Measurements from ENCODE around the gene WDR7. TPM values are rescaled to one million over a fixed set of nuclear protein-coding genes. Genes with fewer than 3 reads are reported as not detected.

Gene WDR7
- total and polyA plus RNA-seq, 9 of the 15 experiments (the other 6 are each of a cell fraction or from before 2014, with no cell fraction given) = 1.4 to 9.4 (median 5.3) TPM

DNA sequence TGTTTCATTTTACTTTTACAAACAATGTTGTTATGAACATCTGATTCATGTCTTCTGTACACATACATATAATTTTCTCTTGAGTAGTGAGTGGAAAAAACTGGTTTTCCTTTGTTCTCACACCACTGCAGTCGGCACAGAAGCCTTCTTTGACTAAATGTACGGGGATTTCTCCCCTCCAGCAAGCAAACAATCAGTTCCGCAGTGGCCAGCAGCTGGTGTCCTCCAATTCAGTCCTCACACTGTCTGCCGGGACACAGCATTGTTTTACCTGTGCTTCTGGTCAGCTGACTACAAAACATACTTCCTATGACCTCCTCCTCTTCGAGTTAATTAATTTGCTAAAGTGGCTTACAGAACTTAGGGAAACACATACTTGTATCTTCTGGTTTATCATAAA is 202.8 kb downstream of the WDR7 start:
- Histone ChIP-seq H3K9ac (ENCODE audit: insufficient read depth in 1 of 2, low read depth in 2 of 2, low read length in 2 of 2) (no peak overlapping the region), H3K27me3 (ENCODE audit: control insufficient read depth in 2 of 2, insufficient read depth in 2 of 2, low read length in 2 of 2) (no peaks in the 10 kb centered on the region), H3K4me1 (replicated peaks in 1 of 2; ENCODE audit: control insufficient read depth in 2 of 2, insufficient read depth in 2 of 2, low read length in 2 of 2) (no peaks in the 10 kb centered on the region), H2AFZ (ENCODE audit: low read depth, low read length) (no peak overlapping the region), H3K9me3 (replicated peaks; ENCODE audit: control insufficient read depth, insufficient read depth, low read depth, low read length) (no peaks in the 10 kb centered on the region), H4K20me1 (replicated peaks; ENCODE audit: control insufficient read depth, insufficient read depth, low read length) (no peaks in the 10 kb centered on the region), H3K4me3 (no peak overlapping the region), H3K79me2 (ENCODE audit: control insufficient read depth, insufficient read depth, low read length) (no peaks in the 10 kb centered on the region), H3K27ac (ENCODE audit: extremely low read depth, low read depth, low read length) (no peak overlapping the region), H3K4me2 (ENCODE audit: insufficient read depth, low read length) (no peak overlapping the region), H3K36me3 (ENCODE audit: control insufficient read depth, insufficient read depth, low read length) (no peaks in the 10 kb centered on the region), H3K9me1 (ENCODE audit: control insufficient read depth, insufficient read depth, low read length) (no peaks in the 10 kb centered on the region)
- POLR2A ChIA-PET = interaction anchor here (1.0 kb wide), 1 partner anchor 19 kb away, joined by 3 read pairs; no protein-coding TSS in a partner anchor
- no peak for FAIRE-seq
- WGBS (ENCODE audit: insufficient coverage, low coverage, missing lambda C conversion rate) = 28% methylated on average over 5 of the region's 5 CpGs
- CTCF ChIA-PET (ENCODE audit: low intra/inter-chr PET ratio) = no interaction called here
- in situ Hi-C loops (cut with MboI) = no loop called here
- no peak for DNase-seq (ENCODE audit: extremely low read depth in 1 of 4, low spot score in 3 of 4)
- no peak for ATAC-seq
- intact Hi-C loops (cut with micrococcal nuclease) = no loop called here
- no peak for TF ChIP-seq TEAD4 (IDR thresholded peaks at IDR 0.05; ENCODE audit: low read length)
- no peak for TF ChIP-seq TEAD4 (CRISPR knock-in tag; IDR thresholded peaks at IDR 0.05; ENCODE audit: borderline replicate concordance)
- no peak for TF ChIP-seq PYGO2 (tag; IDR thresholded peaks at IDR 0.05)
- no peak for TF ChIP-seq ARID2 (IDR thresholded peaks at IDR 0.05)
- no peak for TF ChIP-seq MCM3 (IDR thresholded peaks at IDR 0.05)
- no peak for TF ChIP-seq CTBP1 (IDR thresholded peaks at IDR 0.05; ENCODE audit: borderline replicate concordance)
- no peak for TF ChIP-seq MAFK (IDR thresholded peaks at IDR 0.05; ENCODE audit: low read length)
- TF ChIP-seq XRCC3 (IDR thresholded peaks at IDR 0.05) = no peak
- TF ChIP-seq MYNN (IDR thresholded peaks at IDR 0.05) = no peak
- no peak for TF ChIP-seq MYNN (CRISPR knock-in tag; IDR thresholded peaks at IDR 0.05)
- no peak for TF ChIP-seq YY1 (IDR thresholded peaks at IDR 0.05; ENCODE audit: borderline replicate concordance in 1 of 3, control insufficient read depth in 1 of 3, extremely low read depth in 1 of 3, insufficient read depth in 3 of 3, insufficient read length in 1 of 3, insufficient replicate concordance in 2 of 3, low read depth in 1 of 3, low read length in 2 of 3)
- no peak for TF ChIP-seq PPARD (CRISPR knock-in tag; IDR thresholded peaks at IDR 0.05)
- TF ChIP-seq RAD21 (CRISPR knock-in tag; conservative IDR thresholded peaks at IDR 0.05 in 1 of 2, IDR thresholded peaks at IDR 0.05 in 1 of 2) = no peak
- no peak for TF ChIP-seq RBM15 (IDR thresholded peaks at IDR 0.05; ENCODE audit: insufficient read depth, low read length)
- TF ChIP-seq ZNF644 (tag; IDR thresholded peaks at IDR 0.05; ENCODE audit: low read depth) = no peak
- TF ChIP-seq ZC3H4 (CRISPR knock-in tag; IDR thresholded peaks at IDR 0.05; ENCODE audit: borderline replicate concordance) = no peak
- BruUV-seq (replicated peaks) = no TSS peak

All from K562 (cell line).